Measurements from ENCODE around the gene KCNIP4. TPM values are rescaled to one million over a fixed set of nuclear protein-coding genes. Genes with fewer than 3 reads are reported as not detected.

The KCNIP4 gene
- total and polyA plus RNA-seq, 12 donors, result 0.15 TPM; not detected in 11

GRCh38 chr4:20723463-20723862 lies 1225.1 kb downstream of the KCNIP4 start:
- Histone ChIP-seq H3K27me3 (no peaks in the 10 kb centered on the region), H3K4me3 (no peak overlapping the region), H3K9me3 (peaks cover 0 to 39% (median 7%) of the 10 kb centered on the region in 11 donors), H3K27ac (no peak overlapping the region), H3K36me3 (peaks cover 0 to 97% (median 52%) of the 10 kb centered on the region in 9 donors), H3K4me1 (no peaks in the 10 kb centered on the region)
- no peak for TF ChIP-seq CTCF (IDR thresholded peaks at IDR 0.05)
- intact Hi-C loops (cut with DNase I), result no loop called here
- 76 to 85% methylated on average over 3 of the region's 3 CpGs for WGBS, 2 donors
- DNase-seq (no peak), ATAC-seq (no peak)

DNA sequence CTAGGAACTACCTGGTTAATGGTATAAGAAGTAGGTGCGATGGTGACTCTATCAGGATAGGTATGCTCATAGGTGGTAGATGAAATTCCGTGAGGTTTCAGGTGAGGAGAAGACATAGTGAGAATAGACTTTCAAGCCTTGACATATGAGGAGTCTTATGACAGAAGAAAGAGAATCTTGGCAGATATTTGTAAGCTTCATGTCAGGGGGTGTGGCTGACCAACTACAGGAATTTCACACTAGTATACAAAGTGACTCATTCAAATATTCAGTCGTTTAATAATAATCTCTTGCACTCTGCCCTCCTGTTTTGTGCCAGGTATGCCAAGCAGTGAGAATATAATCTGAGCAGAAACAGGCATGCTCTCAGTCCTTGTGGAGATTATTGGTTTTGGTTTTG lies 1225.6 kb downstream of the KCNIP4 start:
- ATAC-seq, result no peak
- Histone ChIP-seq H3K4me3 (no peak overlapping the region), H3K27ac (no peak overlapping the region), H3K4me1 (no peaks in the 10 kb centered on the region), H3K27me3 (no peaks in the 10 kb centered on the region), H3K9me3 (peaks cover 0 to 41% (median 7%) of the 10 kb centered on the region in 11 donors), H3K36me3 (peaks cover 0 to 97% (median 48%) of the 10 kb centered on the region in 9 donors)
- no peak for DNase-seq
- intact Hi-C loops (cut with DNase I), result no loop called here
- TF ChIP-seq CTCF (IDR thresholded peaks at IDR 0.05), result no peak
- 74 to 76% methylated on average over 3 of the region's 3 CpGs for WGBS, 2 donors

DNA sequence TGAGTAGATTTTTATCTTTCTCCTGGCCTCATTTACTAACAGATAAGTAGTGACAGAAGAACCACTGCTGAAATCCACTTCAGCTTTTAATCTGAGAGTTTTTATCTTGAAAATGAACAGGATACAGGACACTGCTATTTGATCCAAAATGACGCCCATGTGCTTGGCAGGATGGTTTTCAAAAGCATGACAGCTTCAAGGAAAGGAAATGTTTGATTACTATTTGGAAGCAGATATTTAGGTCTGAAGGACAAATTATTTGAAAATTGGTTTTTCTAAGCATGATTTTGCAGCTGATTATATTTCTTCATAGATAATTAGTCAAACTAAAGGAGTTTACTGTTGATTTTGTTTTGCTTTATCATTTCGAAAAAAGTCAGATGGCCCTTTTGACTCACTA lies 1237.2 kb downstream of the KCNIP4 start:
- Histone ChIP-seq H3K27ac (no peak overlapping the region), H3K36me3 (peaks cover 0 to 100% (median 41%) of the 10 kb centered on the region in 9 donors), H3K4me3 (no peak overlapping the region), H3K9me3 (peaks cover 0 to 13% (median 0%) of the 10 kb centered on the region in 11 donors), H3K27me3 (no peaks in the 10 kb centered on the region), H3K4me1 (no peaks in the 10 kb centered on the region)
- WGBS, 2 donors, result 85 to 92% methylated on average over 2 of the region's 2 CpGs
- ATAC-seq, result no peak
- intact Hi-C loops (cut with DNase I), result no loop called here
- no peak for TF ChIP-seq CTCF (IDR thresholded peaks at IDR 0.05)
- no peak for DNase-seq

- DNase-seq (peak; percentile 92 to 93), ATAC-seq (peak; percentile 100)
- H3K27ac ChIP-seq, result peak within 1 kb of the TSS in 9 of 10 donors; percentile 42 to 88 (median 78)
- H3K27me3 ChIP-seq, result no peaks in the 10 kb centered on the region
- peaks cover 0 to 13% (median 5%) of the 10 kb centered on the region in 9 donors for H3K36me3 ChIP-seq
- H3K4me1 ChIP-seq, result peaks cover 0 to 24% (median 16%) of the 10 kb centered on the region in 9 donors
- no peak for TF ChIP-seq CTCF (IDR thresholded peaks at IDR 0.05)
- WGBS, 2 donors, result 0% methylated on average over 60 of the region's 60 CpGs
- peak within 1 kb of the TSS; percentile 70 to 94 (median 86) for H3K4me3 ChIP-seq
- no peaks in the 10 kb centered on the region for H3K9me3 ChIP-seq
- intact Hi-C loops (cut with DNase I), result no loop called here
These were observed 1248.4 kb downstream of the KCNIP4 start, which contains the start of gene PACRGL for GRCh38 chr4:20700007-20700761. PACRGL (plus strand) TSS chr4:20700458; CDS start chr4:20704482, 4,024 bp downstream.

Measured in heart right ventricle (tissue), 16 donors.